ENCODE results near the gene PDE10A. TPM values are rescaled to one million over a fixed set of nuclear protein-coding genes. Genes with fewer than 3 reads are reported as not detected.

The PDE10A gene
- total RNA-seq, 1 donor from 2014 or later, result 9.2 TPM

GRCh38 chr6:165655191-165655590 is 7.8 kb downstream of the PDE10A start:
- DNase-seq, result no peak

- no peak for DNase-seq
Observed at GRCh38 chr6:165654144-165654543, 8.9 kb downstream of the PDE10A start.

DNA sequence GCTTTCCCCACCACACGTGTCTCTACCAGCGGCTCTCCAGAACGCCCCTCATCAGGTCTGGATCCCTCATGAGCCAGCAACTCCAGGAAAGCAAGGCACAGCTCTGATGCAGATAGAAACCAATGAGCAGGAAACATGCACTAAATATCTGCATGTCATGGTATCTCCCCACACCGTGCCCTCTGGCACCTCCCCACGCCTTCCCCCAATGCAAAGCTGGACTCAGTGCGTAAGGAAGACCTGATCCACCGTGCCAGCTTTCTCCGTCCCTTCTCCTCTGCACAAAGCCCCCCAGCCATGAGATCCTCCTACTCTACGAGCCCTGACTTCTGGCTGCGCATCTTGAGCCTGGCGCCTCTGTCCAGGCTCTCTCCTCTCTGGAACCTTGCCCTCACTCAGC is 9.4 kb downstream of the PDE10A start:
- no peak for DNase-seq

- no peak for DNase-seq
Observed at GRCh38 chr6:165653196-165653595, 9.8 kb downstream of the PDE10A start.

GRCh38 chr6:165652766-165653165 is 10.3 kb downstream of the PDE10A start:
- no peak for DNase-seq

GRCh38 chr6:165649166-165650137 is 13.6 kb downstream of the PDE10A start:
- peak; percentile 89 for DNase-seq

DNA sequence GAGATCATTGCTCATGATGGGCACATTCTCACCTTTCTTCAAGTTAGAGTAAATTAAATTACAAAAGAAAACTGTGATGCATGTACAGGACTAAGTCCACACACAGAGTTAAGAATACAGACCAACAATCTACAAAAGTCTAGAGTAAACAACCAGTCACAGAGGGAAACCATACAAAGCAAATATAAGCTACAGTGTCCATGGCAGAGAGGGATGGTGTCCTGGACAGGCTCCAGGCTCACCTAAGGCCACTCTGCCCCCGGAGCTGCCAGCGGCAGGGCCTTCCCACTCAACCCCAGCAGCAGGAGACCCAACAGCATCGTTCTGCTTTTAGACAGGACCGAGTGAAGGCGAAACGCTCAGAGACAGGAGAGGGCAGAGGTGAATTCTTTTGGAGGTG is 16.0 kb downstream of the PDE10A start:
- no peak for DNase-seq

- DNase-seq, result no peak
Observed at GRCh38 chr6:165645919-165646318, 17.1 kb downstream of the PDE10A start.

- DNase-seq, result no peak
Observed at GRCh38 chr6:165644586-165645266, 18.3 kb downstream of the PDE10A start.

GRCh38 chr6:165643015-165643414 is 20.0 kb downstream of the PDE10A start:
- DNase-seq, result no peak

GRCh38 chr6:165641672-165642156 is 21.3 kb downstream of the PDE10A start:
- no peak for DNase-seq

DNA sequence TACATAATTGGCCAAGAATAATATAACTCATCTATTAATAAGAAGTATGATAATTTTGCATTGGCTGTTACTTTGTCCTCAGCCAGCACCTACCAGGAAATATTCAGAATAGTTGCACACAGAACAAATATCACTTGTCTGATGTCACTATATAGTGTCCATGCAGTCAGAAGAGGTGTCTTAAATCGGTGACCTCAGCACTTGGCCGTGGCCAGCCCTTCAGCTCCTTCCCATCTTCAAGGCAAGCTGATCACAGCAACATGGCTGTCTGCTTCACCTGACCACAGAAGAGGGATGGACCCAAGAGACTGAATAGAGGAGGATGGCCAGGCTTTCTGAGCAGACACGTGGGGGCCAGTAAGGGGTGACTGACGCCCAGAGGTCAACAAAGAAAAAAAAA is 22.2 kb downstream of the PDE10A start:
- DNase-seq, result no peak

DNA sequence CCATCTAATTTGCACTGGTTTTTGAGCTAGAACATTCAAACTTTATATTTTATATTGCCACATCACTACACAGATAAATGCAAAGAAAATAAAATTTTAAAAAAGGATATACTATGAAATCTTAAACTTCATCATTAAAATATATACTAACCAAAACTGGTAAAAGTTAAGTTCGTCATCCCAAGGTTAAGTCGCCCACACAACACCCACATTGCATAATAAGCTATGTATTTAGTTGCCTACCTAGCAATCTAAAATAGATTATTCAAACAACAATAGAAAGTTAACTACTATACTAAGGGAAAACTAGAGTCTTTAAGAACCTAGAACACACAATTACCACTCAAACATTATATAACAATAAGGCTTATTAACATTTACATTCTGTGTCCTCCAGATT is 24.5 kb downstream of the PDE10A start:
- DNase-seq, result no peak

DNA sequence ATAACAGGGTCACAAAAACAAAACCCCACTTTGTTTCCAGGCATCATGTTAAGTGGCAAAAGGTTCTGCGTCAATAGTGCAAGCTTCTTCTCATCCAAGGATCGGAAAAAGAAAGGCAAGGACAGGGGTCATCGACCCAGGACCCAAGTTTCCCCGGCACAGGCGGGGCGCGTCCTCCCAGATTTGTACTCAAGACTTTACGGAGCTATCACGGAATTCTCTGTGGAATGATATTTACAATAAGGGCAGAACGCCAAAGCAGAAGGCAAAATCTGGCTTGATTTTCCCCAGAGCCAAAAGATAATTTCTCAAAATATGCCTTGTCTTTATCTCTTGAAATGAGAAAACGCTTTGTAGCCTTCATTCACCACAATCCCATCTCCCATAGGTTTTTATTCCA is 25.5 kb downstream of the PDE10A start:
- no peak for DNase-seq

DNA sequence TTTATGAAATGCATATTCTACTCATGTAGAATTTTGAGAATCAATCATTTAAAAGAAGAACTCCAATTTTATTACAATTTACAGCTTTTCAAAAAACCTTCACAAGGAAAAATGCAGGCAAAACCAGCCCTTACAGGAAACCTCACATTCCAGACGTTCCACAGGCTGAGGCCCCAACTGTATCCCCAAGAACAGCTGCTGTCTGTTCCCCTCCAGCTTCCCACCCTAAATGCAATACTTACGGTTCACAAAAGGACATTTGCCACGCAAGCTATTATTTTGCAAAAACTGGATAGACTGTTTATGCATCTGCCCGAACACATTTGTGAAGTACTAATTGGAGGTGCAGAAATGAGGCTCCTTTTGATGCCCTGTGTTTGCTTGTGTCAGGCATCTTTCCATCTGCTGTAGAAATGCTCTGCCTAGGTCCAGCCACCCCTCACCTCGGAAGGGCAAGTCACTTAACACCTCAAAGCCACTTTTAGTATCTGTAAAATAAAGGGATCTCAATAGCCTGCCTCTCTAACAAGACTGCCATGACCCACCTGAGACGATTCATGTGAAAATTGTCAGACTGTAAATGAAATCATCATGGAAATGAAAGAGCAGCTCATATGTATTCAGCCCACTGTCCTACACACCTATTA is 26.5 kb downstream of the PDE10A start:
- DNase-seq, result peak; percentile 39

DNA sequence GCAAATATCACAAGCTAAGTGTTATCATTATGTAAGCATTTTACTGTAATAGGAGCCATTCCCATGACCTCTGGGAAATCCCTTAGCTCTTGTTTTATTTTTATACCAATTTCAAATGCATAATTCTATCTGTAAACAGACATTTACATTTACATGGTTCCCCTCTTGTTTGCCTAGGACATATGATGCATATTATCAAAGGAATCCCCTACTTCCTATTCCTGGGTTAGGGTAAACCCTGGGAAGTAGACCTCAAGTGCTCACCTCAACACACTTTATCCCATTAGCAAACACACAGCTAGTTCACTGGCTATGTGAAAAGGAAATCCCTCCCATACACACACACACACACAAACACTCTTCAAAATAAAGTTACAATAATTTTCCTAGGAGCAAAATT is 27.1 kb downstream of the PDE10A start:
- DNase-seq, result no peak

DNA sequence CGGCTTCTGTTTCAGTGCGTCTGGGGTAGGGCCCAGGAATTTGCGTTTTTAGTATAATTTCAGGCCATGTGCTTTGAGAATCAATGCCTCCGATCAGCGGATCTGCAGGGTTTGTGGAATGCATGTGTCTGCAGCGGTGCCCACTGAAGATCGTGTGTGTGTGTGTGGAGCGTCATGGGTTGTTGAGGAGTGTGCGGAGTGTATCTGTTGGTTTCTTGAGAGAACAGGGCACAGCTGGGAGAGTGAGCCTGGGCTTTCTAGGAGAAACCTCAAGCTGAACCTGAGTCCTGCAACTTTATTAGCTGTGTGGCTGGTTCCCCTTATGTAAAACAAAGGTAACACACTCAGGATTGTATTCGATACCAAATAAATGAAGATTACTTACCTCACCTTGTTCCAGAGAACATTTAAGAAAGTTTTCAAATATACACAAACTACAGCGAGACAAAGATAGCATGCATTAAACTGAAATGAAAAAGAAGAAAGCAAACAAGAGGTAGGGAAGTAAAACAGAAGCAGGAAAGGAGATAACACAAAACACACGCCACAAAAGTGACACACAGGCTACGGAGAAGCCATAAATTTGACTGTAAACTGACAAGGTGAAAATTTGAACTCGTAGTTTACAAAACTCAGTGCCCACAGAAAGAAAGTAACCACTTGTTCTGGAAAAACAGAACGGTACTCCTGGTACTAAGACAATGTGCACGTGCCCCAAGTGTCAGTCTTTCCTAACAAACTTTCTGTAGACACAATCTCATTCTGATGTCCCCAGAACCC is 28.8 kb downstream of the PDE10A start:
- no peak for DNase-seq

DNA sequence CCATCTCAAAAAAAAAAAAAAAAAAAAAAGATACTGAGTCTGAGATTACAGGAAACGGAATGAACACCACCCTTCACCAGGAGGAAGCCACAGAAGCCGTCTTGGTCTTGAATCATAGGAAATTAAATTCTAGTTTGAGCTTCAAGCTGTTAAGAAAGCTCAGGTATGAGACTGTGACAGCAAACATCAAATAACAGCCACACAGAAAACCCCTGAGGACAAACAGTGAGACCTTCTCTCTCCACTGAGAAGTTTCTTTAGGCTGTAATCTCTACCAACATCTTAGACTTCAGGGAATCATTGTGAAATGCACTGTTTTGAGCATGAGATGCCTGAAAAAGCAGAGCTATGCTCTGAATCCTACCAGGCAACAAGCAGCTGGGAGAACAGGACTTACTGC is 30.8 kb downstream of the PDE10A start:
- no peak for DNase-seq

- no peak for DNase-seq
Observed at GRCh38 chr6:165630544-165630953, 32.5 kb downstream of the PDE10A start.

DNA sequence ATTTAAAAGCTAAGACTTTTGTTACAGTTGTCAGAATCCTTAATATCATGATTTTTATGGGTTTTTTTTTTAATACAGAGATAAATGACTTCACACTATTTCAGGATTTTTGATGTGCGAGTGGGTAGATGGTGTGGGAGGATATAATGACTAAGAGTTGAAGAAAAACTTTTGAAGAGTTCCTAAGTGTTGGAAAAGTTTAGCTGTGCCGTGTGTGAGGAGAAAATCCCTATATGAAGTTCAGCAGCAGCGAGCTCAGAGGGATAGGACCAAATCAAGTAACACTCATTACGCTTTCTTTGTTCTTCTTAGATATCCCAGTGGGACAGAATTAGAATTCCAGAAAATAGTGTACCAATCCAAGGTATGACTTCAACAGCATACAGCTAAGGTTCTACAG is 34.1 kb downstream of the PDE10A start:
- DNase-seq, result no peak

GRCh38 chr6:165627366-165627765 is 35.7 kb downstream of the PDE10A start:
- no peak for DNase-seq

GRCh38 chr6:165626711-165627110 is 36.3 kb downstream of the PDE10A start:
- no peak for DNase-seq
